SK-N-SH (cell line): ENCODE data around the gene LMAN2. TPM values are rescaled to one million over a fixed set of nuclear protein-coding genes. Genes with fewer than 3 reads are reported as not detected.

Experiments used
- CTCF ChIA-PET: fragments of 300-600, 350-600 bp; formaldehyde crosslinking; extraction: SDS; loops from one replicate; lab custom pipeline; 2021; lab: Yijun Ruan, JAX
- POLR2A ChIA-PET: fragments of 350-600 bp; sonication (Branson Sonifier 250); formaldehyde crosslinking; extraction: SDS; loops from one replicate; lab custom pipeline; 2020; ENCODE audit warnings: antibody characterized with exemption, inconsistent platforms; lab: Yijun Ruan, JAX
- DNase-seq: peaks from one replicate; pipeline ENCODE4 v3.0.0; 2012
- H2AFZ ChIP-seq: fragments of 200-600 bp; sonication (generic); 2 replicates; pipeline ENCODE4 v1.8.1; 2016; ENCODE audit warnings: antibody characterized with exemption, mild to moderate bottlenecking, low read depth
- H3F3A ChIP-seq: fragments of 200-600 bp; sonication (generic); replicated peaks from 2 replicates; pipeline ENCODE3; 2016; ENCODE audit warnings: antibody characterized with exemption, mild to moderate bottlenecking; ENCODE audit not compliant: insufficient read depth
- H3K27ac ChIP-seq, 2 experiments: fragments of 200-500 bp in 1 of 2; fragments of 200-600 bp in 1 of 2; sonication (Bioruptor generic) in 1 of 2; sonication (generic), shearing (Covaris generic) in 1 of 2; 2 replicates each; pipeline versions ENCODE4 v1.5.1 to v1.6.1; 2014 to 2016; ENCODE audit warnings: low read depth in 2 of 2, inconsistent platforms in 1 of 2, low read length in 1 of 2, mild to moderate bottlenecking in 1 of 2, mixed read lengths in 1 of 2
- H3K27me3 ChIP-seq: fragments of 200-600 bp; sonication (generic), shearing (Covaris generic); 2 replicates; pipeline ENCODE4 v1.6.1; 2016; ENCODE audit warnings: mixed run types; ENCODE audit not compliant: insufficient read depth
- H3K36me3 ChIP-seq, 2 experiments: fragments of 200-500 bp in 1 of 2; fragments of 200-600 bp in 1 of 2; sonication (Bioruptor generic) in 1 of 2; sonication (generic) in 1 of 2; replicated peaks in 1 of 2; 2 replicates each; pipeline versions ENCODE3 to v1.5.1; 2014 to 2016; ENCODE audit warnings: low read length in 1 of 2, mild to moderate bottlenecking in 1 of 2; ENCODE audit not compliant: insufficient read depth in 2 of 2, control insufficient read depth in 1 of 2
- H3K4me1 ChIP-seq, 2 experiments: fragments of 200-500 bp in 1 of 2; fragments of 200-600 bp in 1 of 2; sonication (Bioruptor generic) in 1 of 2; sonication (generic), shearing (Covaris generic) in 1 of 2; 2 replicates each; pipeline versions ENCODE4 v1.5.1 to v1.6.1; 2014 to 2016; ENCODE audit warnings: low read depth in 1 of 2, low read length in 1 of 2, mixed run types in 1 of 2; ENCODE audit not compliant: insufficient read depth in 2 of 2, control insufficient read depth in 1 of 2
- H3K4me2 ChIP-seq: fragments of 200-600 bp; sonication (generic), shearing (Covaris generic); 2 replicates; pipeline ENCODE4 v1.6.1; 2017; ENCODE audit warnings: mixed run types
- H3K4me3 ChIP-seq, 2 experiments: fragments of 200-500 bp in 1 of 2; fragments of 200-600 bp in 1 of 2; sonication (Bioruptor generic) in 1 of 2; sonication (generic), shearing (Covaris generic) in 1 of 2; 2 replicates each; pipeline versions ENCODE4 v1.5.1 to v1.8.1; 2014 to 2016; ENCODE audit warnings: low read depth in 2 of 2, inconsistent platforms in 1 of 2, low read length in 1 of 2, mild to moderate bottlenecking in 1 of 2, mixed read lengths in 1 of 2, moderate library complexity in 1 of 2
- H3K79me2 ChIP-seq: fragments of 200-600 bp; sonication (generic); 2 replicates; pipeline ENCODE4 v1.8.1; 2017; ENCODE audit warnings: mild to moderate bottlenecking; ENCODE audit not compliant: insufficient read depth
- H3K9ac ChIP-seq: fragments of 200-600 bp; sonication (generic); 2 replicates; pipeline ENCODE4 v1.6.1; 2017; ENCODE audit warnings: mixed run types
- H3K9me2 ChIP-seq: fragments of 200-600 bp; sonication (generic); 2 replicates; pipeline ENCODE4 v1.6.1; 2017; ENCODE audit warnings: mixed run types
- H3K9me3 ChIP-seq: fragments of 200-600 bp; sonication (generic); 2 replicates; pipeline ENCODE4 v1.6.1; 2017; ENCODE audit warnings: mixed run types, mild to moderate bottlenecking, moderate library complexity
- H4K20me1 ChIP-seq: fragments of 200-600 bp; sonication (generic); 2 replicates; pipeline ENCODE4 v1.6.1; 2017; ENCODE audit warnings: mild to moderate bottlenecking, mixed run types; ENCODE audit not compliant: insufficient read depth
- CHD2 ChIP-seq: fragments of 150-350 bp; IDR thresholded peaks from 2 replicates; pipeline ENCODE4 v1.6.1; 2018; ENCODE audit warnings: low read length; ENCODE audit not compliant: partially characterized antibody
- ELF1 ChIP-seq: IDR thresholded peaks from 2 replicates; pipeline ENCODE4 v1.4.0; 2012
- FOSL2 ChIP-seq: IDR thresholded peaks from 2 replicates; pipeline ENCODE4 v1.4.0; 2012; ENCODE audit warnings: low read depth, mild to moderate bottlenecking, moderate library complexity, borderline replicate concordance
- FOXM1 ChIP-seq: IDR thresholded peaks from 2 replicates; pipeline ENCODE4 v1.4.0; 2012; ENCODE audit warnings: low read depth, mild to moderate bottlenecking
- JUND ChIP-seq: IDR thresholded peaks from 2 replicates; pipeline ENCODE4 v1.4.0; 2012
- MEF2A ChIP-seq: IDR thresholded peaks from 2 replicates; pipeline ENCODE4 v1.4.0; 2012; ENCODE audit warnings: low read depth, borderline replicate concordance
- RAD21 ChIP-seq: IDR thresholded peaks from 2 replicates; pipeline ENCODE4 v1.6.1; 2012; ENCODE audit warnings: mild to moderate bottlenecking, low read length
- SIN3A ChIP-seq: IDR thresholded peaks from 2 replicates; pipeline ENCODE4 v1.6.1; 2012; ENCODE audit warnings: low read depth, mild to moderate bottlenecking, low read length, moderate library complexity, borderline replicate concordance
- TAF1 ChIP-seq: IDR thresholded peaks from 2 replicates; pipeline ENCODE4 v1.6.1; 2012; ENCODE audit warnings: low read depth, mild to moderate bottlenecking, low read length, moderate library complexity, borderline replicate concordance
- TCF12 ChIP-seq: IDR thresholded peaks from 2 replicates; pipeline ENCODE4 v1.4.0; 2012
- WGBS: methylation state at CpG from one replicate; pipeline ENCODE4 v1.1.6; 2017; ENCODE audit warnings: low lambda C conversion rate; 5-methylcytosine and 5-hydroxymethylcytosine counted together
- polyA plus RNA-seq, 3 experiments: library from polyadenylated mRNA; depleted of rRNA; stranded (reverse); fragments of >200 nt; gene quantifications; 2 replicates each; pipeline ENCODE4 v1.2.3, GENCODE V29; 2012
- TF ChIP-seq, protein P1 (sequence below): IDR thresholded peaks from 2 replicates; pipeline ENCODE4; 2012
- TF ChIP-seq, protein P2 (sequence below): fragments of 200-600 bp; sonication (generic); IDR thresholded peaks from 2 replicates; pipeline ENCODE4 v1.6.1; 2017; ENCODE audit warnings: antibody characterized with exemption, mild to moderate bottlenecking, moderate library complexity
- TF ChIP-seq, protein P3 (sequence below): IDR thresholded peaks from 2 replicates; pipeline ENCODE4 v1.4.0; 2012; ENCODE audit warnings: low read depth
- TF ChIP-seq, protein P4 (sequence below): IDR thresholded peaks from 2 replicates; pipeline ENCODE4 v1.4.0; 2012; ENCODE audit warnings: low read depth, borderline replicate concordance
- TF ChIP-seq, protein P5 (sequence below): IDR thresholded peaks from 2 replicates; pipeline ENCODE4 v1.4.0; 2012; ENCODE audit warnings: low read depth, borderline replicate concordance
- TF ChIP-seq, protein P6 (sequence below): IDR thresholded peaks from 2 replicates; pipeline ENCODE4 v1.6.1; 2012; ENCODE audit warnings: mild to moderate bottlenecking, low read depth, low read length, moderate library complexity

Gene LMAN2
- polyA plus RNA-seq, 1 of the 3 experiments (the other 2 are of a cell fraction) = 500 TPM

DNA sequence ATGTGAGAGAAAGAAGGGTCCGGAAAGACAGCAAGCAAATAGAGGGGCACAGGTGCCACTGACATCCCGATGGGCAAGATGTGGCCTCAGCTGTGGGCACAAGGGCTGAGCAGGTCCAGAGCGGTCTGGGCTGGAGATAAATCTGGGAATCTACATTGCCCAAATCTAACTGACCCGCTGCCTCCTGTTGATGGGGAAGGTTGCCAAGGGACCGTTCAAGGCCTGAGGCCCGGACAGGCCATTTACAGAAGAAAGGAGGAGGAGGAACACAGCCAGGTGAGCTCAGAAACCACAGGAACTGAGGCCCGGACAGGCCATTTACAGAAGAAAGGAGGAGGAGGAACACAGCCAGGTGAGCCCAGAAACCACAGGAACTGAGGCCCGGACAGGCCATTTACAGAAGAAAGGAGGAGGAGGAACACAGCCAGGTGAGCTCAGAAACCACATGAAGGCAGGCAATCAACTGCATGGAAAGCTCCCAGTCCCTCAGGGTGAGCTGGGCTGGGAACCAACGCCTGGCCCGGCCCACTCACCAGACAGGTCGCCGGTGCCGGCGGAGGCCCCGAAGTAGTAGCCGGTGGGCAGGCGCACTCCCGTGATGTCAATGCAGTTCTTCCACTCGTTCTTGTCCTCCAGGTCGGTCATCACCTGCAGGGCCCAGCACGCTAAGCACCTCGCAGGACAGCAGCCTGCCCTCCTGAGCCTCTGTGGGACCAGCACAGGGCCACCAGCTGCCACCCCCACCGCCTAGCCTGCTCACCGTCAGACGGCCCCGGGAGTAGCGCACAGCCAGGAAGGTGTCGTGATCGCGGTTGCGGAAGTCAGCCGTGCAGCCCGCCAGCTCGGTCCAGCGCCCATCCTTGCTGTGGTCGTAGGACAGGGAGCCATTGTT lies 14.6 kb downstream of the LMAN2 start:
- H3K9me2 ChIP-seq = no peaks in the 10 kb centered on the region
- H3F3A ChIP-seq = no peaks in the 10 kb centered on the region
- DNase-seq = no peak
- no peak overlapping the region for H3K9ac ChIP-seq
- no peak overlapping the region for H2AFZ ChIP-seq
- H3K36me3 ChIP-seq = peaks cover 7 to 75% of the 10 kb centered on the region in 2 experiments
- CTCF ChIA-PET = interaction anchor here (0.9 to 4.4 kb wide), 6 partner anchors 12 to 224 kb away, joined by 3 to 23 read pairs (median 4); no protein-coding TSS in a partner anchor
- POLR2A ChIA-PET = no interaction called here
- no peak overlapping the region for H3K27ac ChIP-seq
- 94% methylated on average over 21 of the region's 36 CpGs for WGBS
- peaks cover 4% of the 10 kb centered on the region; the same call in 1 of the 2 replicates for H4K20me1 ChIP-seq
- no peaks in the 10 kb centered on the region for H3K9me3 ChIP-seq
- no peaks in the 10 kb centered on the region for H3K4me1 ChIP-seq
- TF ChIP-seq, protein P1, sequence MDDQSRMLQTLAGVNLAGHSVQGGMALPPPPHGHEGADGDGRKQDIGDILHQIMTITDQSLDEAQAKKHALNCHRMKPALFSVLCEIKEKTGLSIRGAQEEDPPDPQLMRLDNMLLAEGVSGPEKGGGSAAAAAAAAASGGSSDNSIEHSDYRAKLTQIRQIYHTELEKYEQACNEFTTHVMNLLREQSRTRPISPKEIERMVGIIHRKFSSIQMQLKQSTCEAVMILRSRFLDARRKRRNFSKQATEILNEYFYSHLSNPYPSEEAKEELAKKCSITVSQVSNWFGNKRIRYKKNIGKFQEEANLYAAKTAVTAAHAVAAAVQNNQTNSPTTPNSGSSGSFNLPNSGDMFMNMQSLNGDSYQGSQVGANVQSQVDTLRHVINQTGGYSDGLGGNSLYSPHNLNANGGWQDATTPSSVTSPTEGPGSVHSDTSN = no peak
- TF ChIP-seq, protein P2, sequence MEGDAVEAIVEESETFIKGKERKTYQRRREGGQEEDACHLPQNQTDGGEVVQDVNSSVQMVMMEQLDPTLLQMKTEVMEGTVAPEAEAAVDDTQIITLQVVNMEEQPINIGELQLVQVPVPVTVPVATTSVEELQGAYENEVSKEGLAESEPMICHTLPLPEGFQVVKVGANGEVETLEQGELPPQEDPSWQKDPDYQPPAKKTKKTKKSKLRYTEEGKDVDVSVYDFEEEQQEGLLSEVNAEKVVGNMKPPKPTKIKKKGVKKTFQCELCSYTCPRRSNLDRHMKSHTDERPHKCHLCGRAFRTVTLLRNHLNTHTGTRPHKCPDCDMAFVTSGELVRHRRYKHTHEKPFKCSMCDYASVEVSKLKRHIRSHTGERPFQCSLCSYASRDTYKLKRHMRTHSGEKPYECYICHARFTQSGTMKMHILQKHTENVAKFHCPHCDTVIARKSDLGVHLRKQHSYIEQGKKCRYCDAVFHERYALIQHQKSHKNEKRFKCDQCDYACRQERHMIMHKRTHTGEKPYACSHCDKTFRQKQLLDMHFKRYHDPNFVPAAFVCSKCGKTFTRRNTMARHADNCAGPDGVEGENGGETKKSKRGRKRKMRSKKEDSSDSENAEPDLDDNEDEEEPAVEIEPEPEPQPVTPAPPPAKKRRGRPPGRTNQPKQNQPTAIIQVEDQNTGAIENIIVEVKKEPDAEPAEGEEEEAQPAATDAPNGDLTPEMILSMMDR = no peak
- TF ChIP-seq, protein P3, sequence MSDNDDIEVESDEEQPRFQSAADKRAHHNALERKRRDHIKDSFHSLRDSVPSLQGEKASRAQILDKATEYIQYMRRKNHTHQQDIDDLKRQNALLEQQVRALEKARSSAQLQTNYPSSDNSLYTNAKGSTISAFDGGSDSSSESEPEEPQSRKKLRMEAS = no peak
- TF ChIP-seq, protein P4, sequence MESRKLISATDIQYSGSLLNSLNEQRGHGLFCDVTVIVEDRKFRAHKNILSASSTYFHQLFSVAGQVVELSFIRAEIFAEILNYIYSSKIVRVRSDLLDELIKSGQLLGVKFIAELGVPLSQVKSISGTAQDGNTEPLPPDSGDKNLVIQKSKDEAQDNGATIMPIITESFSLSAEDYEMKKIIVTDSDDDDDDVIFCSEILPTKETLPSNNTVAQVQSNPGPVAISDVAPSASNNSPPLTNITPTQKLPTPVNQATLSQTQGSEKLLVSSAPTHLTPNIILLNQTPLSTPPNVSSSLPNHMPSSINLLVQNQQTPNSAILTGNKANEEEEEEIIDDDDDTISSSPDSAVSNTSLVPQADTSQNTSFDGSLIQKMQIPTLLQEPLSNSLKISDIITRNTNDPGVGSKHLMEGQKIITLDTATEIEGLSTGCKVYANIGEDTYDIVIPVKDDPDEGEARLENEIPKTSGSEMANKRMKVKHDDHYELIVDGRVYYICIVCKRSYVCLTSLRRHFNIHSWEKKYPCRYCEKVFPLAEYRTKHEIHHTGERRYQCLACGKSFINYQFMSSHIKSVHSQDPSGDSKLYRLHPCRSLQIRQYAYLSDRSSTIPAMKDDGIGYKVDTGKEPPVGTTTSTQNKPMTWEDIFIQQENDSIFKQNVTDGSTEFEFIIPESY = no peak
- TF ChIP-seq FOSL2 (no peak), JUND (no peak), CHD2 (no peak), ELF1 (no peak), TCF12 (no peak), RAD21 (no peak), SIN3A (no peak), MEF2A (no peak), FOXM1 (no peak), TAF1 (no peak)
- TF ChIP-seq, protein P5, sequence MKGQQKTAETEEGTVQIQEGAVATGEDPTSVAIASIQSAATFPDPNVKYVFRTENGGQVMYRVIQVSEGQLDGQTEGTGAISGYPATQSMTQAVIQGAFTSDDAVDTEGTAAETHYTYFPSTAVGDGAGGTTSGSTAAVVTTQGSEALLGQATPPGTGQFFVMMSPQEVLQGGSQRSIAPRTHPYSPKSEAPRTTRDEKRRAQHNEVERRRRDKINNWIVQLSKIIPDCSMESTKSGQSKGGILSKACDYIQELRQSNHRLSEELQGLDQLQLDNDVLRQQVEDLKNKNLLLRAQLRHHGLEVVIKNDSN = no peak
- TF ChIP-seq, protein P6, sequence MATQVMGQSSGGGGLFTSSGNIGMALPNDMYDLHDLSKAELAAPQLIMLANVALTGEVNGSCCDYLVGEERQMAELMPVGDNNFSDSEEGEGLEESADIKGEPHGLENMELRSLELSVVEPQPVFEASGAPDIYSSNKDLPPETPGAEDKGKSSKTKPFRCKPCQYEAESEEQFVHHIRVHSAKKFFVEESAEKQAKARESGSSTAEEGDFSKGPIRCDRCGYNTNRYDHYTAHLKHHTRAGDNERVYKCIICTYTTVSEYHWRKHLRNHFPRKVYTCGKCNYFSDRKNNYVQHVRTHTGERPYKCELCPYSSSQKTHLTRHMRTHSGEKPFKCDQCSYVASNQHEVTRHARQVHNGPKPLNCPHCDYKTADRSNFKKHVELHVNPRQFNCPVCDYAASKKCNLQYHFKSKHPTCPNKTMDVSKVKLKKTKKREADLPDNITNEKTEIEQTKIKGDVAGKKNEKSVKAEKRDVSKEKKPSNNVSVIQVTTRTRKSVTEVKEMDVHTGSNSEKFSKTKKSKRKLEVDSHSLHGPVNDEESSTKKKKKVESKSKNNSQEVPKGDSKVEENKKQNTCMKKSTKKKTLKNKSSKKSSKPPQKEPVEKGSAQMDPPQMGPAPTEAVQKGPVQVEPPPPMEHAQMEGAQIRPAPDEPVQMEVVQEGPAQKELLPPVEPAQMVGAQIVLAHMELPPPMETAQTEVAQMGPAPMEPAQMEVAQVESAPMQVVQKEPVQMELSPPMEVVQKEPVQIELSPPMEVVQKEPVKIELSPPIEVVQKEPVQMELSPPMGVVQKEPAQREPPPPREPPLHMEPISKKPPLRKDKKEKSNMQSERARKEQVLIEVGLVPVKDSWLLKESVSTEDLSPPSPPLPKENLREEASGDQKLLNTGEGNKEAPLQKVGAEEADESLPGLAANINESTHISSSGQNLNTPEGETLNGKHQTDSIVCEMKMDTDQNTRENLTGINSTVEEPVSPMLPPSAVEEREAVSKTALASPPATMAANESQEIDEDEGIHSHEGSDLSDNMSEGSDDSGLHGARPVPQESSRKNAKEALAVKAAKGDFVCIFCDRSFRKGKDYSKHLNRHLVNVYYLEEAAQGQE = no peak
- H3K4me3 ChIP-seq = no peak overlapping the region
- no peak overlapping the region for H3K4me2 ChIP-seq
- peaks cover 25% of the 10 kb centered on the region; the same call in 1 of the 2 replicates for H3K79me2 ChIP-seq
- no peaks in the 10 kb centered on the region for H3K27me3 ChIP-seq
